ENCODE results near the gene PLCB1. TPM values are rescaled to one million over a fixed set of nuclear protein-coding genes. Genes with fewer than 3 reads are reported as not detected.
A peak's percentile ranks its signal among the peaks of the same experiment; 100 is the strongest.
"Not testable (repeated sequence)": the region's sequence is repeated elsewhere in the genome, so short reads cannot be mapped to it uniquely, and the experiment has no call there.

The PLCB1 gene
- total RNA-seq, 1 experiment from 2014 or later = 5.8 TPM

DNA sequence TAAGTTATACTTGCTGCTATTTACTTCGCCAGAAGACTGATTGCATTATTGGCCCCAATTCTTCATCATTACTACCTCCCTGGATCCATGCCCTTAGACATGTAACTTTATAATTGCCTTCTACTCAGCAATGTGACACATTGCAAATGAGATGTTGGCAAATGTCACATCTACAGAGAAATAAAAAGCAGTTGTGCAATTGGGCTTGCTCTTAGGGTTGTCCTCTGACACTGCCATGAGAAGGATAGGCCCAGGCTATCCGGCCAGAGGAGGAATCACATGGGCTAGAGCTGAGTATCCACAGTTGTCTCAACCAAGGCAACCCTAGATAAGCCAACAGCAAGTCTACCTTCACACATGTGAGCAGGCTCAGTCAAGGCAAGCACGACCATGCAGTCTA lies 447.0 kb downstream of the PLCB1 start:
- Histone ChIP-seq H3K27me3 (ENCODE audit: control insufficient read depth, insufficient read depth, low read length) (no peaks in the 10 kb centered on the region), H3K36me3 (replicated peaks; ENCODE audit: control insufficient read depth, insufficient read depth, low read length) (no peaks in the 10 kb centered on the region), H3K4me3 (ENCODE audit: insufficient read depth, low read depth, low read length) (no peak overlapping the region)
- no peak for DNase-seq

DNA sequence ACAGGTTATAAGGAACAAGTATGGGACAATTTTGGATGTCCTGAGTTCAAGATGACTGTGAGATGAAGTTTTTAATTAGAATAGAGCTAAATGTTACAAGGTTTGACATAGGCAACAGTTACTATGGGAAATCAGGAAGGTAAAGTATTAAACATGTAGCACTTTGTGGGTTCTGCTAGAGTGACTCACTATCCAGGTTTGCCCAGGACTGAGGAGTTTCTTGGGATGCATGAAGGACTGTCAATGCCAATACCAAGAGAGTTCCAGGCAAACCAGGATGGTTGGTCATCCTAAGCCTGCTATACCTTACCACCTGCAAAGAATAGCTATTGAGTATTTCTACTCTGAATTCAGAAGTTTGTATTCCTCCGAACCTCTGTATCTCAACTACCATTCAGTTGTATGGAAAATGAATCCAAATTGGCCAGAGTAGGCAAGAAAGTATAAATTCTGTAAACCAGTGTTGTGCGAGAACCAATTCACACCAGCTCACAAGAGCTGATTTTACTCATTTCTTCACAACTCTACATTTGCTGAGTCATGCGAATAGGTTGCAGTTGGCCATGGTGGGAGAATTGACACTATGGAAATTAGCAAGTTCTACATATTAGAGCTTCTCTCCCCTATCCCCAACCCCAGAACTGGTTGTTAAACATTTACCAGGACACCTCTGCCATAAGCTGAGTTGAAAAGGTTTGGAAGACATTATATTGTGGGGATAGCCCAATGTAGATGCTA lies 449.5 kb downstream of the PLCB1 start:
- Histone ChIP-seq H3K4me3 (ENCODE audit: insufficient read depth, low read depth, low read length) (no peak overlapping the region), H3K36me3 (replicated peaks; ENCODE audit: control insufficient read depth, insufficient read depth, low read length) (no peaks in the 10 kb centered on the region)
- DNase-seq = no peak

DNA sequence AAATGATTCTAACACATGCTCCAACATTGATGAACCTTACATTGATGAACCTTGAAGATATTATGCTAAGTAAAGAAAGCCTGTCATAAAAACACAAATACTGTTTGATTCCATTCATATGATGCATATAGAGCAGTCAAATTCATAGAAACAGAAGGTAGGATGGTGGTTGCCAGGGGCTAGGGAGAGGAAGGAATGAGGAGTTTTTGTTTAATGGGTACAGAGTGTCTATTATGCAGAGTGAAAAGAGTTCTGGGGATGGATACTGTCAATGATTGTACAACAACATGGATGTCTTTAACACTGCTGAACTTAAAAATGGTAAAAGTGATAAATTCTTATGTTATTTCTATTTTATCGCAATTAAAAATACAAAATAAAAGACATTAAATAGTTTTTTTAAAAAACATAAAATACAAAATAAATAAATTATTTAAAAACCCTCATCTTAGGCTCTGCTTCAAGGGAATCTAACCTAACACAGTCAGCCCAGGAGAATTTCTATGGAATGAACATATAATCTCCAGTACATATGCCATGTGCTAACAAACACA lies 451.0 kb downstream of the PLCB1 start:
- H3K27me3 ChIP-seq (ENCODE audit: control insufficient read depth, insufficient read depth, low read length) = no peaks in the 10 kb centered on the region

More for the DNA sequence above, 449.5 kb downstream of the PLCB1 start:
- H3K27me3 ChIP-seq (ENCODE audit: control insufficient read depth, insufficient read depth, low read length) = no peaks in the 10 kb centered on the region

DNA sequence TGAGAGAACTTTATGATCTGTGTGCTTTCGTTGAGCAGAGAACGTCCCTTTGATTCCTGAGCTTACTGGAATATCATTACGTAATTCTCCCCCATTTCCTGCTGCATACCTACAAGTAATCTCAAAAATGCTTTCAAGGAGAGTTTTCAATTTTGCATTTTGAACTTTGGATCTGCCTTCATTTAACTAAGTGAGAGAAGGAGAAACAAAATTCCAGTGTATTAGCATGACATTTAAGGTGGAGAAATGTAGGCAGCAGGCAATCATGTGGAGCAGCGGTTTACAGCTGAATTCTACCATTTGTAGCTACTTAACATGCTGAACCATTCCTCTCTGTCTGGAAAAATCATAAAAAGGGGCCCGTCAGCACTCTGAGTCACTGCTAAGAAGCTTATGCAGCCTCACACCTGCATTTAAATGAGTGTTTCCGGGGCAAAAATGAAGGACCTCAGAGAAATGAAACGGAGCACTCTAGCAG lies 451.5 kb downstream of the PLCB1 start:
- no peaks in the 10 kb centered on the region for H3K36me3 ChIP-seq (replicated peaks; ENCODE audit: control insufficient read depth, insufficient read depth, low read length)
- DNase-seq = no peak
- H3K4me3 ChIP-seq (ENCODE audit: insufficient read depth, low read depth, low read length) = no peak overlapping the region
- no peaks in the 10 kb centered on the region for H3K27me3 ChIP-seq (ENCODE audit: control insufficient read depth, insufficient read depth, low read length)

More for the DNA sequence above, 451.0 kb downstream of the PLCB1 start:
- no peaks in the 10 kb centered on the region for H3K36me3 ChIP-seq (replicated peaks; ENCODE audit: control insufficient read depth, insufficient read depth, low read length)
- DNase-seq = no peak
- no peak overlapping the region for H3K4me3 ChIP-seq (ENCODE audit: insufficient read depth, low read depth, low read length)

DNA sequence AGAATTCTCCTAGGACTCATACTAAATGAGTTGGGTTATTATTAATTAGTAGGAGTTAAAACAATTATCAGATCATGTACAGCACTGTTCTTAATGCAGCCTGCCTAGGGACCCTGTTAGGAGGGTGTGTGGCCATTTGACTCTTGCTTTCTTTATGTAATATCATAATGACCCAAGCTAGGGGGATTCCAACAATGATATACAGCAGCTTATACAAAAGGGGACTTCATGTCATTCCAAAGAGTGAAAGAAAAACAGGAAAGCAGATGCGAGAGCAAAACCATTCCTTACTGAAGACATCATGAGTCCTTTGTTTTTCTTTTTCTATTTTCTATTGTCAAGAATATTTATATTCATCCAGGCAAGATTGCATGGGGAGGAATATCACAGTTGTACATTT lies 455.2 kb downstream of the PLCB1 start:
- no peak for DNase-seq
- Histone ChIP-seq H3K36me3 (replicated peaks; ENCODE audit: control insufficient read depth, insufficient read depth, low read length) (no peaks in the 10 kb centered on the region), H3K4me3 (ENCODE audit: insufficient read depth, low read depth, low read length) (no peak overlapping the region), H3K27me3 (ENCODE audit: control insufficient read depth, insufficient read depth, low read length) (no peaks in the 10 kb centered on the region)

DNA sequence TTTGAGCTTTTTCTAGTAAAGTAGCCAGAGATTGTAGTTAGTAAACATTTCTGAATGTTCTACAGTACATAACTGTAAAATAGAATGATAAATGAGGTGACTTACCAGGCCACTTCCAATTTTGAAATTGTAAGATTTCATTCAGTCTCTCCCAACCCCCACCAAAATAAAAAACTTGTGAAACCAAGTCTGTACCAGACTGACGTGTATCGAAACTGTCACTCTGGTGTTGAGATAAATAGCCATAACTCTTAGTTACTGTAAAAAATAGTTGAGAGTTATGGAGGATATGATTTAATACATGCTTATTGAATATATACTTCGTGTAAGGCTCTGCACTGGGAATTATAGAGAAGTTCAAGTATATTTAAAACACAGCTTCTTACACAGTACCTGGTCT lies 455.7 kb downstream of the PLCB1 start:
- Histone ChIP-seq H3K36me3 (replicated peaks; ENCODE audit: control insufficient read depth, insufficient read depth, low read length) (no peaks in the 10 kb centered on the region), H3K4me3 (ENCODE audit: insufficient read depth, low read depth, low read length) (no peak overlapping the region), H3K27me3 (ENCODE audit: control insufficient read depth, insufficient read depth, low read length) (no peaks in the 10 kb centered on the region)
- no peak for DNase-seq

DNA sequence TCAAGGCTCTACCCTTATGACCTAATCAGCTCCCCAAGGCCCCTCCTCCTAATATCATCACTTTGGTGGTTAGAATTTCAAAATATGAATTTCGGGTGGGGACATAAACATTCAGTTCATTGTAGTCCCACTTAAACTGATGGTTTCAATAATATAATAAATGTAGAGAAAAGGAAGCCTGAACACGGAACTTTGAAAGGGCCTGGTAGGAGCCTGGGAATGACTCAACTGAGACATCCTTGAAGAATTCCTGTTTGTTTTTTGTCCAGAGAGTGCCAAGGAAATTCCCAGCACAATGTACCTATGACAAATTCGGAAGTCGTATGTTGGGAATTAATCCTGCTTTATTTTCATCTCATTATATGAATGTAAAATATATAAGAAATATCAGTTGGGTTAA lies 457.9 kb downstream of the PLCB1 start:
- H3K4me3 ChIP-seq (ENCODE audit: insufficient read depth, low read depth, low read length) = no peak overlapping the region
- H3K36me3 ChIP-seq (replicated peaks; ENCODE audit: control insufficient read depth, insufficient read depth, low read length) = no peaks in the 10 kb centered on the region
- no peak for DNase-seq
- H3K27me3 ChIP-seq (ENCODE audit: control insufficient read depth, insufficient read depth, low read length) = no peaks in the 10 kb centered on the region

DNA sequence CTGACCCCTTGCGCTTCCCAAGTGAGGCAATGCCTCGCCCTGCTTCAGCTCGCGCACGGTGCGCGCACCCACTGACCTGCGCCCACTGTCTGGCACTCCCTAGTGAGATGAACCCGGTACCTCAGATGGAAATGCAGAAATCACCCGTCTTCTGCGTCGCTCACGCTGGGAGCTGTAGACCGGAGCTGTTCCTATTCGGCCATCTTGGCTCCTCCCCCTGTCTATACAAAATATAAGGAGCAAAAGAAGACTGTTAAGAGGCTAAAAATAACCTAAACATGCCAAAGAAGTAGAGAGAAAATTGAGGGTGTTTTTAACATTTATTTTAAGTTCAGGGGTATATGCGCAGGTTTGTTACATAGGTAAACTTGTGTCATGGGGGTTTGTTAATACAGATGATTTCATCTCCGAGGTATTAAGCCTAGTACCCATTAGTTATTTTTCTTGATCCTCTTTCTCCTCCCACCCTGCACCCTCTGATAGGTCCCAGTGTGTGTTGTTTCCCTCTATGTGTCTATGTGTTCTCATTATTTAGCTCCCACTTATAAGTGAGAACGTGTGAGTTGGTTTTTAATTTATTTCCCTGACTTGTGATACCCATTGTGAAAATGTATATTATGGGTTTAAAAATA lies 469.0 kb downstream of the PLCB1 start:
- peak overlapping the region; percentile 2; the same call in 1 of the 2 replicates for H3K4me3 ChIP-seq (ENCODE audit: insufficient read depth, low read depth, low read length)
- not testable (repeated sequence) for H3K27me3 ChIP-seq (ENCODE audit: control insufficient read depth, insufficient read depth, low read length); DNase-seq; H3K36me3 ChIP-seq (replicated peaks; ENCODE audit: control insufficient read depth, insufficient read depth, low read length)

DNA sequence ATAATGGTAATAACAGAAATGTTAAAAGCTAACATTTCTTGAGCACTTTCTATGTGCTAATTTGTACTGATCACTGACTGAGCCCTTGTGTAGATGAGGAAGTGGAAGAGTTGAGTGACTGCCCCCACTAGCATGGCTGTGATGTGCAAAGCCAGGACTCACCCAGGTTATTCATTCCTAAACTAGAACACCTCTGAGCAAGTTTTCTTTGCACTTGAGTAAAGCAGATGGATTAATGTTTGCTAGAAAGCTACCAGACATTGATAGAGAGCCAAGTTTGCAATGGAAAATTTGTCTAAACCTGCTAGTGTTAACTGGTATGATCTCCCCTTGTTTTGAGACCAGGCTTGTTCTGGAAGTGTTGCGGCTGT lies 469.5 kb downstream of the PLCB1 start:
- Histone ChIP-seq H3K36me3 (replicated peaks; ENCODE audit: control insufficient read depth, insufficient read depth, low read length) (no peaks in the 10 kb centered on the region), H3K4me3 (ENCODE audit: insufficient read depth, low read depth, low read length) (no peak overlapping the region), H3K27me3 (ENCODE audit: control insufficient read depth, insufficient read depth, low read length) (no peaks in the 10 kb centered on the region)
- no peak for DNase-seq

DNA sequence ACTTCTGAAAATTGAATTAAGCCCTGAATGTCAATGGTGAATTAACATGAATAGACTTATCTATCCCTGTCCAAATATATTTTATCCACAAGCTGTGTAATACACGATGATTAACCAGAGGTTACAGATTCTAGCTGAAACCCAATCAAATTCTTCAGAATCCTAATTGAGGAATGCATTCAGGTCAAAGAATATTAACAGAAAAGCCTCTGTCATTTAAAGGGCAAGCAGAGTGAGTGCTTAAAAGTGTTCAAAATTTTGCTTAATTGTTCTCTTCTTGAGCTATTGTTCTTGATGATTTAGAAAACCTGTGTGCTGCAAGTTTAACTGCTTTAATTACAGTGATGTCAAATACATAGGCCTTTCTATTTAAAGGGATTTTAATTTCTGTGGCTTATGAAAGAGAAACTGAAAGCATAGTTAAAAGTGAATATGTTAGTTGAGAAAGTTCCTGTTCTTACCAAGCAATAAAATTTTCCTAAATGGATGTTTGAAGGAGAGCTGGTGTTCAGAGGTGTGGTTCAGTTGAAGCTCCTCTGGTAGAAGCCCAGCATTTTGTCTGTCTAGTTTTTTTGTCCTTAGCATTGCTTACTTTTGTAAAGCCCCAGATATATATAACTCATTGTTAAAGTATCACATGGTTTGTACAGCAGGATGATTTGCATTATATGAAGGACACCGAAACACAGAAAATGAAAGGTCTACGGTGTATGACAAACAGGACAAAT lies 470.5 kb downstream of the PLCB1 start:
- DNase-seq = no peak
- Histone ChIP-seq H3K36me3 (replicated peaks; ENCODE audit: control insufficient read depth, insufficient read depth, low read length) (no peaks in the 10 kb centered on the region), H3K4me3 (ENCODE audit: insufficient read depth, low read depth, low read length) (no peak overlapping the region), H3K27me3 (ENCODE audit: control insufficient read depth, insufficient read depth, low read length) (no peaks in the 10 kb centered on the region)

DNA sequence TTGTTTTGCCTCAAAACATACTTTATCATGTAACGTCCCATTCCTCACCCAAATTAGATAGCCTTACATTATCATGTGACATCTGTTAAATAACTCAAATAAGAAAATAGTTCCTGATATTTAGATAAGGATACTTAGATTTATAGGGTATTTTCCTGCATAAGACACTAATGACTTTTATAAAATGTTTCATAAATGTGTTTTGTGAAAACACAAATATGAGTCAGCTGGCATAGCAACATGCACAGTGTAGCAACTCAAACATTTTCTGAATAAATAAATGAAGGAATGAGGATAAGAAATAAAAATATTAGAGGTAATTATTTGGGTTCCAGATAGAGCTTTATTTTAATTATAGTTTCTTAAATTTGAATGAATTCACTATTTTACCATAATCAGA lies 476.4 kb downstream of the PLCB1 start:
- no peaks in the 10 kb centered on the region for H3K36me3 ChIP-seq (replicated peaks; ENCODE audit: control insufficient read depth, insufficient read depth, low read length)
- H3K4me3 ChIP-seq (ENCODE audit: insufficient read depth, low read depth, low read length) = no peak overlapping the region
- no peak for DNase-seq
- no peaks in the 10 kb centered on the region for H3K27me3 ChIP-seq (ENCODE audit: control insufficient read depth, insufficient read depth, low read length)

DNA sequence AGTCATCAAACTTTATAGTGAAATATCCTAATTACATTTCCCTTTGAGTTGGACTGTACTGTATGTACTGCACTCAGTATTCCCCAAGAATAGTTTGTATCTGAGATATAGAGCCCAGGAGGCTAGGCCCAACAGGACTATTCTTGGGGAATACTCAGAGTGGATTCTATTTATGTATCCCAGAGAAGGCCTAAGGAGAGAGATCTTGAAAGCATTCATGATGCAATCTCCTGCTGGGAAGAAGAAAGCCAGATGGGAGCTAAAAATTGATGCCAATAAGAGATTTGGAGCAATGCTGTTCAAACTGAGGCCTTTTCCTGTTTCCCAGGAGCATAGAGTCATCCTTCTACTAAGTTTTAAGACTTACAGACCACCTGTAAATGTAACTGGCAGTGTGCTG lies 484.7 kb downstream of the PLCB1 start:
- no peak for DNase-seq
- H3K4me3 ChIP-seq (ENCODE audit: insufficient read depth, low read depth, low read length) = no peak overlapping the region
- H3K27me3 ChIP-seq (ENCODE audit: control insufficient read depth, insufficient read depth, low read length) = no peaks in the 10 kb centered on the region
- no peaks in the 10 kb centered on the region for H3K36me3 ChIP-seq (replicated peaks; ENCODE audit: control insufficient read depth, insufficient read depth, low read length)

DNA sequence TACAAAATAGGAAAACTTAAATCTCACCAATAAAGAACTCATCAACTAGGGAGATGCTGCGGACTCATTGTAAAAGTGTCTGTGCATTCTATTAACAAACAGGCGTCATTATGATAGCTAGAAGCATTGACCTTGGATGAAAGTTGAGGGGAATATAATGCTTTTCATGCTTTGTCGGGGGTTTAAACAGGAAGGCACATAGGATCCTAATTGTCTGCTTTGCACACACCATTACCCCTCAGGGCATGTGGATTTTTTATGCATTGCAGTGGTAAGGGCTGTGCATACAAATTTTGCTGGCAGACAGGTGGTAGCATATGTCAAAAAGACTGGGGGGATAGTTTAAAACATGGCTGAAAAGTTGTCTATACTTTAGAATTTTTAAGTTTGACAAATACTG lies 488.9 kb downstream of the PLCB1 start:
- H3K27me3 ChIP-seq (ENCODE audit: control insufficient read depth, insufficient read depth, low read length) = no peaks in the 10 kb centered on the region
- DNase-seq = no peak
- H3K36me3 ChIP-seq (replicated peaks; ENCODE audit: control insufficient read depth, insufficient read depth, low read length) = no peaks in the 10 kb centered on the region

DNA sequence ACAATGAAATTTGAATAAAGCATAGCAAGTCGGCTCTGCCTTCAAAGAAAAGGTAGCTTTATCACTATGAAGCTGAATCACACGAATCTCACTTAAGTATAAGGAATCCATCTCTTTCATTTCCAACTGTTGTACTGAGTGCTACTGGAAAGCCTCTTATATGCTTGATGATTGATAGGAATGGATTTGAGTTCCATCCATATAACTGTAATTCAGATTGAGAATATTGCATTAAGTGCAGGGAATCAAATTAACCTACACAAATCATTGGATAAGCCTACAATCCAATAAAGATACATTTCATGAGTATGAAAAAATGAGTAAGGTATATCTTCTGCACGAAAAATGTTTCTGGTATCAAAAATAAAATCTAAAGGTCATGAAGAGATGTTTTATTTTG lies 492.0 kb downstream of the PLCB1 start:
- Histone ChIP-seq H3K27me3 (ENCODE audit: control insufficient read depth, insufficient read depth, low read length) (no peaks in the 10 kb centered on the region), H3K4me3 (ENCODE audit: insufficient read depth, low read depth, low read length) (no peak overlapping the region), H3K36me3 (replicated peaks; ENCODE audit: control insufficient read depth, insufficient read depth, low read length) (no peaks in the 10 kb centered on the region)
- DNase-seq = no peak

More for the DNA sequence above, 488.9 kb downstream of the PLCB1 start:
- H3K4me3 ChIP-seq (ENCODE audit: insufficient read depth, low read depth, low read length) = no peak overlapping the region

DNA sequence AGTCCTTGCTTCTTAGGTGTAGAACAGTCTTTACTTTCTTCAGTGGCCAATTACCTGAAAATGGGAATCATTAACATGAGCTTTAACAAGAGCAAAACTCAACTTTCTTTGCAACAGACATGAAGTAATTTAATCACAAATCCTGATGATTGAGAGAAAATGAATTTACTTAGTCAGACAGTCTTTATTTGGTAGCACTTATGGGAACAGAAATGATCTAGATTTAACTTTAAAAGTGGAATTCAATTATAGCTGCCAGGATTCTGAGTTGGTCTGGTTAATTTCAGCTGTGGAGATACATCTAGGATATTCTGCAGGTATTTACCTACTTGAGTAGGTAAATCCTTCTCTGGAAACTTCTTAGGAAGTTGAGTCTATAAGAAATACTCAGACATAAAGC lies 492.6 kb downstream of the PLCB1 start:
- no peak for DNase-seq
- Histone ChIP-seq H3K36me3 (replicated peaks; ENCODE audit: control insufficient read depth, insufficient read depth, low read length) (no peaks in the 10 kb centered on the region), H3K4me3 (ENCODE audit: insufficient read depth, low read depth, low read length) (no peak overlapping the region), H3K27me3 (ENCODE audit: control insufficient read depth, insufficient read depth, low read length) (no peaks in the 10 kb centered on the region)

Measured in H7 (cell line).